ENCODE data around the gene ERICH4. TPM values are rescaled to one million over a fixed set of nuclear protein-coding genes. Genes with fewer than 3 reads are reported as not detected.

Gene ERICH4
- total RNA-seq, 6 experiments from 2014 or later = not detected

- WGBS (ENCODE audit: insufficient coverage, low coverage, low lambda C conversion rate, missing lambda C conversion rate) = 36% methylated on average over 4 of the region's 4 CpGs
- H3K9me3 ChIP-seq = no peaks in the 10 kb centered on the region
- TF ChIP-seq, protein P1, sequence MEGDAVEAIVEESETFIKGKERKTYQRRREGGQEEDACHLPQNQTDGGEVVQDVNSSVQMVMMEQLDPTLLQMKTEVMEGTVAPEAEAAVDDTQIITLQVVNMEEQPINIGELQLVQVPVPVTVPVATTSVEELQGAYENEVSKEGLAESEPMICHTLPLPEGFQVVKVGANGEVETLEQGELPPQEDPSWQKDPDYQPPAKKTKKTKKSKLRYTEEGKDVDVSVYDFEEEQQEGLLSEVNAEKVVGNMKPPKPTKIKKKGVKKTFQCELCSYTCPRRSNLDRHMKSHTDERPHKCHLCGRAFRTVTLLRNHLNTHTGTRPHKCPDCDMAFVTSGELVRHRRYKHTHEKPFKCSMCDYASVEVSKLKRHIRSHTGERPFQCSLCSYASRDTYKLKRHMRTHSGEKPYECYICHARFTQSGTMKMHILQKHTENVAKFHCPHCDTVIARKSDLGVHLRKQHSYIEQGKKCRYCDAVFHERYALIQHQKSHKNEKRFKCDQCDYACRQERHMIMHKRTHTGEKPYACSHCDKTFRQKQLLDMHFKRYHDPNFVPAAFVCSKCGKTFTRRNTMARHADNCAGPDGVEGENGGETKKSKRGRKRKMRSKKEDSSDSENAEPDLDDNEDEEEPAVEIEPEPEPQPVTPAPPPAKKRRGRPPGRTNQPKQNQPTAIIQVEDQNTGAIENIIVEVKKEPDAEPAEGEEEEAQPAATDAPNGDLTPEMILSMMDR (IDR thresholded peaks at IDR 0.05) = no peak
- no peak for TF ChIP-seq POLR2A (IDR thresholded peaks at IDR 0.05)
- peaks cover 0 to 16% (median 6%) of the 10 kb centered on the region in 4 donors for H3K36me3 ChIP-seq
- peak overlapping the region; percentile 12 to 46 (median 41) for H3K27ac ChIP-seq
- H3K4me3 ChIP-seq = no peak overlapping the region
- peaks cover 0 to 19% (median 8%) of the 10 kb centered on the region in 4 donors for H3K4me1 ChIP-seq
- intact Hi-C loops (cut with DNase I) = no loop called here
- ATAC-seq (peak; percentile 85 to 96 (median 92)), DNase-seq (peak in 1 of 3 donors; percentile 45)
- H3K27me3 ChIP-seq = no peaks in the 10 kb centered on the region
Observed at GRCh38 chr19:41409288-41409687, 33.7 kb upstream of the ERICH4 start.

DNA sequence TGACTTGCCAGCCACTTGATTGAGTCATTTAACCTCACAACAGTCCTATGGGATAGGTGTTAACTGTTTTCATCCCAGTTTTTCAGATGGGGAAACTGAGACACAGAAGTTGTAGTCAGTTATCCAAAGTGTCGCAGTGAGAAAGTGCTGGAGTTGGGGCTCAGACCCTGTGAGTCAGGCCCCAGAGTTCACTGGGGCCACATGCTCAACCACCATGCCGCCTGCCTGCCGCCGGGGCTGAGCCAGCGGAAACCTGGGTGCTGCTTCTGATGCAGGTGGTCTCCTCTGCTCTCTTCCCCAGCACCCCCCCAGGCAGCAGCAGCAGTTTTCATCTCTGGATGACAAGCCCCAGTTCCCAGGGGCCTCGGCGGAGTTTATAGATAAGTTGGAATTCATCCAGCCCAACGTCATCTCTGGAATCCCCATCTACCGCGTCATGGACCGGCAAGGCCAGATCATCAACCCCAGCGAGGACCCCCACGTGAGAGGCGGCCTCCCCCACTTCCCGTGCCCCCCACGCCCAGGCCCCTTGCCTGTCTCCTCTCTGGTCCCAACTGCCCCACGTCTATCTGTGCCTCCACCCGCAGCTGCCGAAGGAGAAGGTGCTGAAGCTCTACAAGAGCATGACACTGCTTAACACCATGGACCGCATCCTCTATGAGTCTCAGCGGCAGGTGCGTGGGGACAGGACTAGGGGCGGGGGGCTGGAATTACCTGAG is 32.5 kb upstream of the ERICH4 start:
- Histone ChIP-seq H3K27ac (no peak overlapping the region), H3K9me3 (no peaks in the 10 kb centered on the region), H3K27me3 (no peaks in the 10 kb centered on the region), H3K36me3 (peaks cover 0 to 22% (median 7%) of the 10 kb centered on the region in 4 donors), H3K4me1 (peaks cover 0 to 19% (median 8%) of the 10 kb centered on the region in 4 donors), H3K4me3 (no peak overlapping the region)
- DNase-seq = no peak
- 83% methylated on average over 17 of the region's 23 CpGs for WGBS (ENCODE audit: insufficient coverage, low coverage, low lambda C conversion rate, missing lambda C conversion rate)
- no peak for TF ChIP-seq POLR2A (IDR thresholded peaks at IDR 0.05)
- TF ChIP-seq, protein P1 (IDR thresholded peaks at IDR 0.05) = no peak
- intact Hi-C loops (cut with DNase I) = no loop called here
- no peak for ATAC-seq

- H3K27me3 ChIP-seq = no peaks in the 10 kb centered on the region
- no peaks in the 10 kb centered on the region for H3K9me3 ChIP-seq
- WGBS (ENCODE audit: insufficient coverage, low coverage, low lambda C conversion rate, missing lambda C conversion rate) = 76% methylated on average over 4 of the region's 9 CpGs
- ATAC-seq (no peak), DNase-seq (no peak)
- TF ChIP-seq POLR2A (IDR thresholded peaks at IDR 0.05) = no peak
- TF ChIP-seq, protein P1 (IDR thresholded peaks at IDR 0.05) = no peak
- H3K36me3 ChIP-seq = peaks cover 0 to 25% (median 8%) of the 10 kb centered on the region in 4 donors
- no peak overlapping the region for H3K27ac ChIP-seq
- H3K4me3 ChIP-seq = no peak overlapping the region
- H3K4me1 ChIP-seq = peaks cover 0 to 19% (median 8%) of the 10 kb centered on the region in 4 donors
- intact Hi-C loops (cut with DNase I) = no loop called here
Observed at GRCh38 chr19:41411100-41411967, 31.6 kb upstream of the ERICH4 start.

- peaks cover 0 to 29% (median 11%) of the 10 kb centered on the region in 4 donors for H3K36me3 ChIP-seq
- peak in 1 of 3 donors; percentile 30 for DNase-seq
- WGBS (ENCODE audit: insufficient coverage, low coverage, low lambda C conversion rate, missing lambda C conversion rate) = 50% methylated on average over 5 of the region's 11 CpGs
- no peak for TF ChIP-seq POLR2A (IDR thresholded peaks at IDR 0.05)
- TF ChIP-seq, protein P1 (IDR thresholded peaks at IDR 0.05) = no peak
- peaks cover 0 to 19% (median 8%) of the 10 kb centered on the region in 4 donors for H3K4me1 ChIP-seq
- no peaks in the 10 kb centered on the region for H3K27me3 ChIP-seq
- intact Hi-C loops (cut with DNase I) = no loop called here
- no peak overlapping the region for H3K27ac ChIP-seq
- no peak overlapping the region for H3K4me3 ChIP-seq
- peak in 1 of 4 donors; percentile 6 for ATAC-seq
- no peaks in the 10 kb centered on the region for H3K9me3 ChIP-seq
Observed at GRCh38 chr19:41411968-41412265, 31.0 kb upstream of the ERICH4 start.
